GM18520 (cell line): ENCODE results near the gene ZNF688.
A peak's percentile ranks its signal among the peaks of the same experiment; 100 is the strongest.
"Not testable (repeated sequence)": the region's sequence is repeated elsewhere in the genome, so short reads cannot be mapped to it uniquely, and the experiment has no call there.

Source experiments
- ATAC-seq: cut with Tn5 transposase; IDR thresholded peaks from one replicate; pipeline ENCODE4 v1.9.1; 2021; ENCODE audit not compliant: unreplicated experiment

The ZNF688 gene

GRCh38 chr16:30557957-30558788 lies 13.3 kb downstream of the ZNF688 start, which contains the start of gene ZNF764:
Gene ZNF764 (minus strand): TSS chr16:30558374. CDS start chr16:30558182, 192 bp downstream.
- peak; percentile 81 for ATAC-seq

GRCh38 chr16:30557707-30557956 lies 13.9 kb downstream of the ZNF688 start:
- ATAC-seq, result no peak

- no peak for ATAC-seq
Observed at GRCh38 chr16:30556125-30556473, 15.4 kb downstream of the ZNF688 start.

GRCh38 chr16:30555315-30556124 lies 16.0 kb downstream of the ZNF688 start:
- no peak for ATAC-seq

- ATAC-seq, result no peak
Observed at GRCh38 chr16:30554557-30555314, 16.8 kb downstream of the ZNF688 start.

GRCh38 chr16:30553393-30553899 lies 18.1 kb downstream of the ZNF688 start:
- ATAC-seq, result no peak

- ATAC-seq, result no peak
Observed at GRCh38 chr16:30552956-30553355, 18.6 kb downstream of the ZNF688 start.

- no peak for ATAC-seq
Observed at GRCh38 chr16:30551781-30552180, 19.7 kb downstream of the ZNF688 start.

GRCh38 chr16:30548416-30549253 lies 22.9 kb downstream of the ZNF688 start:
- ATAC-seq, result no peak

GRCh38 chr16:30546115-30546514 lies 25.4 kb downstream of the ZNF688 start:
- no peak for ATAC-seq

GRCh38 chr16:30543067-30543466 lies 28.4 kb downstream of the ZNF688 start:
- ATAC-seq, result no peak

GRCh38 chr16:30541502-30542329 lies 29.8 kb downstream of the ZNF688 start:
- ATAC-seq, result no peak

GRCh38 chr16:30540916-30541464 lies 30.5 kb downstream of the ZNF688 start:
- ATAC-seq, result not testable (repeated sequence)

GRCh38 chr16:30539986-30540526 lies 31.5 kb downstream of the ZNF688 start:
- not testable (repeated sequence) for ATAC-seq

- no peak for ATAC-seq
Observed at GRCh38 chr16:30539000-30539964, 32.2 kb downstream of the ZNF688 start.

- ATAC-seq, result not testable (repeated sequence)
Observed at GRCh38 chr16:30536391-30537024, 35.0 kb downstream of the ZNF688 start.

- peak; percentile 54 for ATAC-seq
Observed at GRCh38 chr16:30535777-30536190, 35.7 kb downstream of the ZNF688 start.
